Esophagus muscularis mucosa (tissue), 4 donors: ENCODE results near the gene ENO1.

Experiments
- CTCF ChIP-seq, 3 experiments: fragments of 200-600 bp in 2 of 3; fragments of 450-650 bp in 1 of 3; sonication (generic) in 2 of 3; IDR thresholded peaks; one replicate each; pipeline ENCODE4 v1.5.1; 2017 to 2019; ENCODE audit warnings: antibody characterized with exemption in 3 of 3, mild to moderate bottlenecking in 2 of 3, moderate library complexity in 1 of 3
- EP300 ChIP-seq: sonication (generic); formaldehyde crosslinking; IDR thresholded peaks from one replicate; pipeline ENCODE4 v1.6.1; 2017; ENCODE audit warnings: antibody characterized with exemption
- POLR2A ChIP-seq: fragments of 450-650 bp; IDR thresholded peaks from one replicate; pipeline ENCODE4 v1.6.1; 2017; ENCODE audit warnings: antibody characterized with exemption, moderate library complexity, mild to moderate bottlenecking, low read depth
- POLR2AphosphoS5 ChIP-seq, 2 donors: sonication (generic); formaldehyde crosslinking; IDR thresholded peaks; one replicate each; pipeline ENCODE4 v1.6.1; 2017; ENCODE audit warnings: antibody characterized with exemption in 2 of 2

DNA sequence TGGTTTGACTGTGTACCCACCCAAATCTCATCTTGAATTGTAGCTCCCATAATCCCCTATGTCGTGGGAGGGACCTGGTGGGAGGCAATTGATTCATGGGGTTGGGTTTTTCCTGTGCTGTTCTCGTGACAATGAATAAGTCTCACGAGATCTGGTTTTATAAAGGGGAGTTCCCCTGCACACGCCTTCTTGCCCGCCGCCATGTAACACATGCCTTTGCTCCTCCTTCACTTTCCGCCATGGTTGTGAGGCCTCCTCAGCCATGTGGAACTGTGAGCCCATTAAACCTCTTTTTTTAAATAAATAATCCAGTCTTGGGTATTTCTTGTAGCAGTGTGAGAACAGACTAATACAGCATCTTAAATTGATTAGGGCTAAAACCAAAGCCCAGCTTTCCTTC lies 38.5 kb downstream of the ENO1 start:
- TF ChIP-seq CTCF (IDR thresholded peaks at IDR 0.05) (no peak), POLR2A (no peak), POLR2AphosphoS5 (IDR thresholded peaks at IDR 0.05) (no peak), EP300 (no peak)
